ENCODE results near the gene GJA4. TPM values are rescaled to one million over a fixed set of nuclear protein-coding genes. Genes with fewer than 3 reads are reported as not detected.

GJA4 gene
- total and polyA plus RNA-seq, 2 of the 8 experiments (the other 6 are each of a cell fraction or from before 2014, with no cell fraction given) = 3.2 to 3.9 TPM

DNA sequence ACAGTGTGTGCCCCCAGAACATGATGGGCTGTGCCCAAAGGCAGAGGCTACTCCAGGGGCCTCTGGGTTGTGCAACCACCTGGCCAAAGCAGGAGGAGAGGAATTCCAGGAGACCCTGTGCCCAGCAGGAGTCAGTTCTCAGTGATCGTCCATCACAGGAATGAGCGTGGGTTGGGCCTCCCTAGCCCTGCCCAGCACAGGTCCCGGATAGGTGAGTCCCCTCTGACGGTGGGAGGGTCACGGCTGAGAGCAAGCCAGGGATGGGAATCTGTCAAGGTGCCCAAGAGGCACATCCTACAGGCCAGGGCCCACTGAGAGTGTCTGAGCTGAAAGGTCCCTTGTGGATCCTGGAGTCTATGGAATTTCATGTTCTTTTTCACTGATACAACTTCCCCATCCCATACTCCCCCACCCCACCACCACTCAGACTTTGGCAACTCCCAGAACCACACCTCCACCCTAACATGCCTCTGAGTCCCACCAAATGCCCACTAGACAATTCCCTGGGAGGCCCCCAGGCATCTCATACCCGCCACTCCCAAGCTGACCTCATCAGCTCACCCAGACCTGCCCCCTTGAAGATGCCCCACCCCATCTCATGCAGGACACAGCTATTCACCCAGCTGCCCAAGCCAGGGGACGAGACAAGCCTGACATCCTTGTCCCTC lies 30.2 kb upstream of the GJA4 start:
- no peak overlapping the region for H3K4me2 ChIP-seq (ENCODE audit: insufficient read depth in 1 of 2, low read depth in 2 of 2, low read length in 2 of 2)
- peak overlapping the region; percentile 73; the same call in 1 of the 2 replicates for H2BK15ac ChIP-seq (ENCODE audit: low read length)
- H2BK120ac ChIP-seq (replicated peaks; ENCODE audit: low read depth, low read length) = peak overlapping the region; percentile 79
- H3K18ac ChIP-seq (ENCODE audit: extremely low read depth, low read length) = 0 out of 2 replicates have a peak overlapping the region, but pooled peaks have one; percentile 28
- H3K4me1 ChIP-seq (replicated peaks in 1 of 4; ENCODE audit: control insufficient read depth in 3 of 4, insufficient read depth in 4 of 4, low read length in 3 of 4) = peaks cover 5 to 20% (median 8%) of the 10 kb centered on the region in 4 experiments
- no peak overlapping the region for H3K4me3 ChIP-seq (ENCODE audit: extremely low read depth in 1 of 4, insufficient read depth in 2 of 4, low read depth in 3 of 4, low read length in 4 of 4)
- peak overlapping the region; percentile 85 for H4K91ac ChIP-seq (replicated peaks; ENCODE audit: insufficient read length, low read length)
- no peak overlapping the region for H4K8ac ChIP-seq (ENCODE audit: extremely low read depth, insufficient read depth, low read length)
- no peak for DNase-seq (ENCODE audit: low read depth in 1 of 2, low spot score in 2 of 2)
- no peak for FAIRE-seq
- ChIA-PET POLR2A (ENCODE audit: partially characterized antibody) (interaction anchor here (1.0 to 1.4 kb wide), 2 partner anchors 18 to 19 kb away, joined by 3 read pairs; partner anchors contain the start of gene GJB3), CTCF (ENCODE audit: partially characterized antibody) (interaction anchor here (1.2 to 1.4 kb wide), 3 partner anchors 8 to 28 kb away, joined by 3 read pairs; no protein-coding TSS in a partner anchor)
- H3K9me3 ChIP-seq (ENCODE audit: insufficient read depth in 2 of 2, low read depth in 1 of 2, low read length in 1 of 2) = no peaks in the 10 kb centered on the region; a peak in 1 of 4 replicates
- H4K5ac ChIP-seq (ENCODE audit: insufficient read length, low read depth, low read length) = no peak overlapping the region
- no peaks in the 10 kb centered on the region for H3K36me3 ChIP-seq (ENCODE audit: control insufficient read depth in 2 of 4, insufficient read depth in 4 of 4, low read length in 3 of 4)
- H3K4ac ChIP-seq (replicated peaks; ENCODE audit: insufficient read length, low read depth, low read length) = peak overlapping the region; percentile 19
- WGBS, 2 experiments (ENCODE audit: extremely low coverage in 1 of 2, insufficient coverage in 1 of 2, insufficient read length in 1 of 2, insufficient replicate concordance in 2 of 2, low coverage in 1 of 2, low lambda C conversion rate in 2 of 2, missing lambda C conversion rate in 1 of 2) = 89% methylated on average over 7 of the region's 7 CpGs; no CpG with 5 or more reads in 1 of the 2 experiments
- H2BK5ac ChIP-seq (ENCODE audit: low read depth, low read length) = 0 out of 2 replicates have a peak overlapping the region, but pooled peaks have one; percentile 69
- no peak overlapping the region for H3K14ac ChIP-seq (ENCODE audit: insufficient read length)
- H2AK5ac ChIP-seq (ENCODE audit: low read depth, low read length) = peak overlapping the region; percentile 68; the same call in 1 of the 2 replicates
- H3K56ac ChIP-seq (replicated peaks; ENCODE audit: insufficient read length, low read depth, low read length) = no peak overlapping the region
- H2AFZ ChIP-seq (ENCODE audit: low read length) = no peak overlapping the region
- no peaks in the 10 kb centered on the region for H3K23me2 ChIP-seq (ENCODE audit: low read depth, low read length)
- H3K9ac ChIP-seq (replicated peaks in 1 of 4; ENCODE audit: extremely low read depth in 1 of 4, low read depth in 3 of 4, low read length in 3 of 4) = no peak overlapping the region
- H3K79me1 ChIP-seq (ENCODE audit: low read depth, low read length) = no peaks in the 10 kb centered on the region
- H4K20me1 ChIP-seq (replicated peaks in 1 of 2; ENCODE audit: control insufficient read depth in 1 of 2, insufficient read depth in 2 of 2, low read length in 2 of 2) = no peaks in the 10 kb centered on the region
- H3K27ac ChIP-seq (ENCODE audit: low read depth, low read length) = no peak overlapping the region
- H3K27me3 ChIP-seq (replicated peaks in 1 of 4; ENCODE audit: control insufficient read depth in 3 of 4, extremely low read depth in 1 of 4, insufficient read depth in 3 of 4, low read length in 3 of 4) = no peaks in the 10 kb centered on the region; a peak in 1 of 7 replicates
- H2BK20ac ChIP-seq (ENCODE audit: low read length) = peak overlapping the region; percentile 86; the same call in 1 of the 2 replicates
- no peak overlapping the region for H3K23ac ChIP-seq (ENCODE audit: insufficient read length)
- peak overlapping the region; percentile 76; the same call in 1 of the 2 replicates for H2BK12ac ChIP-seq (ENCODE audit: low read depth, low read length)
- H3K79me2 ChIP-seq (ENCODE audit: control insufficient read depth in 1 of 2, insufficient read depth in 2 of 2, low read length in 2 of 2) = no peaks in the 10 kb centered on the region
- TF ChIP-seq SAP30 (IDR thresholded peaks at IDR 0.05; ENCODE audit: insufficient read depth, insufficient replicate concordance, low read length) (no peak), BRCA1 (IDR thresholded peaks at IDR 0.05; ENCODE audit: low read depth, low read length) (no peak), CTBP2 (IDR thresholded peaks at IDR 0.05; ENCODE audit: borderline replicate concordance, insufficient read depth, insufficient read length, low read length) (no peak), TAF7 (optimal IDR thresholded peaks at IDR 0.05; ENCODE audit: borderline replicate concordance, low read depth, low read length) (no peak), RFX5 (IDR thresholded peaks at IDR 0.05; ENCODE audit: borderline replicate concordance, low read depth, low read length) (no peak), BCL11A (IDR thresholded peaks at IDR 0.05; ENCODE audit: low read depth in 2 of 2, low read length in 2 of 2) (no peak), BACH1 (IDR thresholded peaks at IDR 0.05; ENCODE audit: low read length) (no peak), SRF (IDR thresholded peaks at IDR 0.05; ENCODE audit: low read depth, low read length) (no peak), SP1 (IDR thresholded peaks at IDR 0.05; ENCODE audit: low read depth, low read length) (no peak), CBX8 (IDR thresholded peaks at IDR 0.05; ENCODE audit: borderline replicate concordance, low read depth, low read length) (no peak), CHD1 (IDR thresholded peaks at IDR 0.05; ENCODE audit: low read depth, low read length) (no peak)
- TF ChIP-seq, protein P1, sequence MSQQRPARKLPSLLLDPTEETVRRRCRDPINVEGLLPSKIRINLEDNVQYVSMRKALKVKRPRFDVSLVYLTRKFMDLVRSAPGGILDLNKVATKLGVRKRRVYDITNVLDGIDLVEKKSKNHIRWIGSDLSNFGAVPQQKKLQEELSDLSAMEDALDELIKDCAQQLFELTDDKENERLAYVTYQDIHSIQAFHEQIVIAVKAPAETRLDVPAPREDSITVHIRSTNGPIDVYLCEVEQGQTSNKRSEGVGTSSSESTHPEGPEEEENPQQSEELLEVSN (IDR thresholded peaks at IDR 0.05) = no peak
